ENCODE data around the gene DPY19L1.
"Not testable (repeated sequence)": the region's sequence is repeated elsewhere in the genome, so short reads cannot be mapped to it uniquely, and the experiment has no call there.

DPY19L1 gene

DNA sequence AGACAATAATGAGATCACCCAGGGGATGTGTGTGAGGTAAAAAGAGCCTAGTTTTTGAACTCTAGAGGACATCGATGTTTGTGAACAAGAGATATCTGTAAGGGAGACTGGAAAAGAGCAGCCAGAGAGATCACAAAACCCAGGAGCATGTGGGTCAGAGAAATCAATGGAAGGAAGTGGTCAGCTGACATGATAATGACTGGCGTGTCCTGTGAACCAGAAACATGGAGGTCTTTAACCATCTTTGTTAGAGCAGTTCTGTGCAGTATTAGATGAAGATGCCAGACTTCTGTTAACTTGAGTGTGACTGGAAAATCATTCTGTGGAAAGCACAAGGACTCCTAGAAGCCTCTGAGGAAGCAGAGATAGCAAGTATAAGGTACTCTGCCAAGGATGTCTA, 6.0 kb upstream of the DPY19L1 start:
- H3K27me3 Mint-ChIP-seq = peaks cover 14% of the 10 kb centered on the region
- H3K4me3 Mint-ChIP-seq; H3K36me3 Mint-ChIP-seq; H3K9me3 Mint-ChIP-seq; DNase-seq (ENCODE audit: low spot score in 2 of 2); H3K4me1 Mint-ChIP-seq; H3K27ac Mint-ChIP-seq; ATAC-seq (ENCODE audit: low read depth): not testable (repeated sequence)

DNA sequence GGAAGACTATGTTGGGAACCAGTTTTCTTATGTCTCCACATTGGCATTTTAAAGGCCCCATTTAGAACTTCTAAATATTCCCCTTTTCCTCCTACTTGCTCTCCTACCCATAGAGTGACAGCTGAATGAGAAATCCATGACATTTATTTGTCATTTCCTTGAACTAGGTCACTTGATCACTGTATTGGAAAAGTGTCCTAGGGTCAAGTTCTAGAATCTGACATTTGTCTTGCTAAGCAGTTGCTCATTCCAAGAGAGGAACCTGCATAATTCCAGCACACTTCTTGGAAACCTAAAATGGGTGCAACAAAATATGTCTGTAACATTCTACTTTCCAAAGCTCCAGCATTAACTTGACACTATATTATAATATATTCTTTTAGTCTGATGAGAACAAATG, 3.6 kb upstream of the DPY19L1 start:
- Mint-ChIP-seq H3K27ac (no peak overlapping the region), H3K36me3 (peaks cover 1% of the 10 kb centered on the region), H3K4me3 (no peak overlapping the region), H3K4me1 (peaks cover 8% of the 10 kb centered on the region), H3K9me3 (no peaks in the 10 kb centered on the region), H3K27me3 (peaks cover 7% of the 10 kb centered on the region)
- ATAC-seq (ENCODE audit: low read depth) (no peak), DNase-seq (ENCODE audit: low spot score in 2 of 2) (no peak)

DNA sequence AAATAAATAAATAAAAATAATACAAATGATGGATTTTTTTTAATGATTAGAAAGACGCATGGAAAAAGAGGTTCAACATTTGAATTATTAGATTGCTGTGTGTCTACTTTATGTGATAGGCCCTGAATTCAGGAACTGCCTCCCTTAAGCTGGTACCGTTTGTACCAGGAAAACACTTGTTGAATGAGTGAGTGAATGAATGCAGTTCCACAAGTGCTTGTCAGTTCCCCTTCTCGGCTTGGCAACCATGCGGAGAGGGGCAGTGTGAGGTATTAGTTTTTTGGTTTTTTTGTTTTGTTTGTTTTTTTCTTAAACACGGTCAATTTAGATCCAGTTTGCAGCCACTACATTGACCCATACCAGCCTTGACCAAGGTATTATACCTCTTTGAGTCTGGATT, 2.1 kb upstream of the DPY19L1 start:
- peaks cover 19% of the 10 kb centered on the region for H3K4me1 Mint-ChIP-seq
- no peak for DNase-seq (ENCODE audit: low spot score in 2 of 2)
- H3K27me3 Mint-ChIP-seq = peaks cover 7% of the 10 kb centered on the region
- no peak overlapping the region for H3K27ac Mint-ChIP-seq
- ATAC-seq (ENCODE audit: low read depth) = no peak
- peaks cover 1% of the 10 kb centered on the region for H3K36me3 Mint-ChIP-seq
- H3K9me3 Mint-ChIP-seq = no peaks in the 10 kb centered on the region
- no peak overlapping the region for H3K4me3 Mint-ChIP-seq

DNA sequence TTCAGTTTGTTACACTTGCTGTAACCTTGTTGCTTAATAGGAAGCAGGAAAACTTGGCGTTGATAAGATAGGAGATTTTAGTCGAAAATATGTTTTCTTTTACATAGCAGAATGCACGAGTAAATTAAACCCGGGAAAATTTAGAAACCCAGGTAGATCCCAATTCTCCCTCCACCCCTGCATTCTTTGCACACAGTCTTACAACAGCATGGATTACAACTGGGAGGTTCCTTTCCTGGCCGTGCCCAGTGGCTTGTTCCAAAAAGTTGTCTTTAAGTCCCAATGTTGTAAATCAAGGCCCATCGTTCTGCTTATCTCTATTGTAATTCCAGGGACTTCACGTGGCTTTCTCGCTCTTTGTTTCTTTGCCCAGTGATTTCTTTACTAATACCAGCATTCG, 1.1 kb upstream of the DPY19L1 start:
- ATAC-seq (ENCODE audit: low read depth) = no peak
- Mint-ChIP-seq H3K36me3 (peaks cover 1% of the 10 kb centered on the region), H3K9me3 (no peaks in the 10 kb centered on the region), H3K4me3 (peak overlapping the region; percentile 90), H3K27ac (peak overlapping the region; percentile 73), H3K27me3 (peaks cover 2% of the 10 kb centered on the region), H3K4me1 (peaks cover 19% of the 10 kb centered on the region)
- no peak for DNase-seq (ENCODE audit: low spot score in 2 of 2)

DNA sequence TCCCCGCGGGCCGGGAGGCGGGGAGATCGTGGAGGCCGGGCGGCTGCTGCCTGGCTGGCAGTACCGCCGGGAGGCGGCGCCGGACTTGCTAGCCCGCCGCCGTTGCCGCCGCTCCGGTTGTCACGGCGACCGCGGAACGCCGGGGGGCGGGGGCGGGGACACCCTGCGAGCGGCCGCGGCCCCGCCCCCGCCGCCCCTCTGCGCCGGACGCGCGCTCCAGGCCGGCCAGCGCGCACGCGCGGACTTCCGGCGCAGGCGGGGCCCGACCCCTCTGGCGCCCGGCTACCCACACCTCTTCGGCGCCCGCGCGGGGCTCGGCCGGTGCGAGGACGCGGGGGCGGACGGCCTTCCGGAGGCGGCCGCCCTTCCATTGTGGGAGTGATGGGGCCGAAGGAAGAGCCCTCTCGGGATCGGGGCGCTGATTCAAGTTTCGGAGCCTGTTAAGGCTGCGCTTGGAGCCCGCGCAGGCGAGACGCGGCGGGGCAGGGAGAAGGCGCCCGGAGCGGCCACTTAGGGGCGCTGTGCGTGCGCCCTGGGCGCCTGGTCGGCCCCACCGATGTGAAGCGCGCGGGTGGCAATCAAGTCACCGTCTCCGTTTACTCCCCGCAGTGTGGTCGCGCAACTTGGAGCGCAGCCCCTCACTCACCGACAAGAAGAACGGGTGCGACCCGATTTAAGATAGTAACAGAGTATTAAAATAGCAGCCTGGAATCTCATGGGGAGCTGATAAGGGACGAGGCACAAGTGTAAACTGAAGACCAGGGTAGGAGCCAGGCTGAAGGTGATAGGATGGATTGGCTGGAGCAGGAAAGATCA, 449 bp upstream of the DPY19L1 start:
- Mint-ChIP-seq H3K4me3 (peak overlapping the region; percentile 90), H3K36me3 (peaks cover 1% of the 10 kb centered on the region), H3K9me3 (no peaks in the 10 kb centered on the region), H3K27ac (peak overlapping the region; percentile 73), H3K27me3 (peaks cover 2% of the 10 kb centered on the region), H3K4me1 (peaks cover 24% of the 10 kb centered on the region)
- DNase-seq (ENCODE audit: low spot score in 2 of 2) (peak; percentile 91 to 93), ATAC-seq (ENCODE audit: low read depth) (peak; percentile 79)

DNA sequence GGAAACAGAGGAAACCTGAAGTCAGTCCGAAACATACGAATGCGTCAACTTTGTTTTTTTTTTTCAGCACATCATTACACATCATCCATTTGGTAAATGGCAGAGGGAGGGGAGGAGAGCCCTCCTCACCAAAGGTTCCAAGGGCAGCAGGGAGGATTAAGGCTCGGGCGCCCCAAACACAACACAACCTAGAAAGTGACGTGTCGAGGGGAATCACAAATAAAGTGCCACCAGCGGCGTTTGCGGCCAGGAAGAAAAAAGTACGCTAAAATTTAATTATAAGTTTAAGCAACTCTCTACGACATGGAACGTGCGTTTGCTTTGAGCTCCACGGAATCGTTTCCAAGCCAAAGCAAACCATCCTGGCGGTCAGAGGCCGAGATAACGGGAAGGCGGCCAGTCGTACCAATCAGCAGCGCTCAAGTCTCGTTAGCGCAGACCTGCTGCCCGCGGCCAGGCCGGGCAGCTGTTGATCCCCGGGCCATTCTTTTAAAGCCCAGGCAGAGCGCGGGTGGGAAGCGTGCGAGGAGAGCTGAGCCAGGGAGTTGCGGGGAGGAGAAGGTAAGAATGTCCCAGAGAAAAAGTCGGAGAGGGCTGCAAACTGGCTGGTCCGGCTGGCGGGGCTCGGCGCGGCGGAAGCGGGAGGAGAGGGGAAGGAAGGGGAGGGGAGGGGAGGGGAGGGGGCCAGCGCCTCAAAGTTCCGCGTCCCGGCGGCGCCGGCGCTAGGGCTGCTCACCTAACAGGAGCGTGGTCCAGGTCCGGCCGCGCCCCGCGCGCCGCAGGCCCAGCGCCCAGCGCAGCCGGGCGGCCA, 719 bp downstream of the DPY19L1 start:
- DNase-seq (ENCODE audit: low spot score in 2 of 2) = peak; percentile 17 to 25
- Mint-ChIP-seq H3K4me3 (peak overlapping the region; percentile 98), H3K27me3 (no peaks in the 10 kb centered on the region), H3K36me3 (peaks cover 1% of the 10 kb centered on the region), H3K9me3 (no peaks in the 10 kb centered on the region), H3K27ac (peak overlapping the region; percentile 89), H3K4me1 (peaks cover 27% of the 10 kb centered on the region)
- ATAC-seq (ENCODE audit: low read depth) = peak; percentile 0

DNA sequence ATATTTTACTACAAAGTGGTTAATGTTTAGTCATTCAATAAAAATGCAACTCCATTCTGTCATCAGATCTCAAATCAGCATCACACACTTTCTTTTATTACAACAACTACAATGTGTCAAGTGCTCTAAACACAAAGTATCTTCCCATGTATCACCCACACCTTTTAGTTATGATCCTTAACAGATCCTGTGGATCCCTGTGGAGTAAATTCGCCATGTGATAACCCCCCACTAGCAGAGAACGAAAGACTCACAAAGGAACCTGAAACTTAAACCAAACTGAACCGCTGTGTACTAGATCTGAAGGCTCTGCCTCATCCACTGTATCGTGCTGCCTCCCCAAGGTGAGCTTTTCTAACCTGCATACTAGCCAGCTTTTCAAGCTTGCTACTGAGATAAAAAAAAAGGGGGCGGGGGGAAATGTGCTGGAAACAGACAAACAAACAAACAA, 1.7 kb downstream of the DPY19L1 start:
- Mint-ChIP-seq H3K27me3 (no peaks in the 10 kb centered on the region), H3K9me3 (no peaks in the 10 kb centered on the region), H3K4me3 (peak overlapping the region; percentile 98), H3K27ac (peak overlapping the region; percentile 89), H3K36me3 (peaks cover 1% of the 10 kb centered on the region), H3K4me1 (peaks cover 27% of the 10 kb centered on the region)
- DNase-seq (ENCODE audit: low spot score in 2 of 2) (no peak), ATAC-seq (ENCODE audit: low read depth) (no peak)

DNA sequence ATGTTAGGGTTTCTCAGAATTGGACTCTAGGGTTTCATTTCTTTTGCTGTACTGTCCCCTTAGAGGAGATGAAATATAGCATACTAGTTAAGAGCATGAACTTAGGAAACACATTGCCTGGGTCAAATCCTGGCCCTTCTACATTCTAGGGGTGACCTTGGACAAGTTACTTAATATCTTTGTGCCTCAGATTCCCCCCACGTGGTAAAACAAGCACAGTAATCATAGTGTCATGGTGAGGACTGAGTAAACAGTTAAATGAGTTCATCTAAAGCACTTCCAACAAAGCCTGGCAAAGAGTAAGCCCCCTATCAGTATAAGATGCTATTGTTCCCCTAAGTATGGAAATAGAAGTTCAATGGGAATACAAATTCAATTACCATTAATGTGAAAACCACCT, 5.1 kb downstream of the DPY19L1 start:
- Mint-ChIP-seq H3K9me3 (no peaks in the 10 kb centered on the region), H3K27ac (no peak overlapping the region), H3K36me3 (peaks cover 1% of the 10 kb centered on the region), H3K4me1 (peaks cover 28% of the 10 kb centered on the region), H3K4me3 (no peak overlapping the region), H3K27me3 (no peaks in the 10 kb centered on the region)
- no peak for DNase-seq (ENCODE audit: low spot score in 2 of 2)
- no peak for ATAC-seq (ENCODE audit: low read depth)

DNA sequence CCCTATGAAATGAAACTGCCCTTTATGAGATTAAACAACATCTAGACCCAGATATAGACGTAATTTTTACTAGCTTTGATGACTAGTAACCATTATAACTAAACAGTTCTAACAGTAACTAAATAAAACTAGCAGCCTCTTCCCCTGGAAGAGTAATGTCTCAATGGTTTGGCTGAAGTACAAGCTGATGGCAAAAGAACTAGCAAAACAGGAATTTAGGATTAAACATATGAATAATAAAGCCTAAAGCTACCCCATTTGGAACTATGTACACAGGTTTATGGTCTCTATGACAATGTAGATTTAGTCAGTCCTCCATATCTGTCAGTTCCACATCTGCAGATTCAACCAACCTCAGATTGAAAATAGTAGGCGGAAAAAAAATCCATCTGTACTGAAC, 6.4 kb downstream of the DPY19L1 start:
- peaks cover 24% of the 10 kb centered on the region for H3K4me1 Mint-ChIP-seq
- H3K27ac Mint-ChIP-seq = no peak overlapping the region
- H3K9me3 Mint-ChIP-seq = no peaks in the 10 kb centered on the region
- no peak for DNase-seq (ENCODE audit: low spot score in 2 of 2)
- no peaks in the 10 kb centered on the region for H3K36me3 Mint-ChIP-seq
- H3K27me3 Mint-ChIP-seq = no peaks in the 10 kb centered on the region
- no peak overlapping the region for H3K4me3 Mint-ChIP-seq
- ATAC-seq (ENCODE audit: low read depth) = no peak

DNA sequence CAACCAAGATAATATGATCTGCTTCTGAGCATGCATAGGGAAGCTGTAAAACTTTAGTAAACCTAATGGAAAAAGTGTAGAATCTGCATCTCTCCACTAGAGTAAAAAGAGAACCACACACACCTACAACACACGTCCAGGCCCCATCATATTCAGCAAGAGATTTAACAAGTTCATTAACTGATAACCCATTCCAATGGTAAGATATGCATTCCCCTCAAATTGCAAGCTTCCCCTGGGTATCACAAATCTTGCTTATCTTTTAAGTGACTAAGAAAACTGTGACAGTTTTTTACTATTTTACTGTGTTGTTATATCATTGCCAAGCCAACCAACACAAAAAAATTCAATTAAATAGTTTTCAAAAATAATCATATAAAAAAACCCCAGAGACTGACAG, 8.0 kb downstream of the DPY19L1 start:
- Mint-ChIP-seq H3K4me1 (peaks cover 14% of the 10 kb centered on the region), H3K27me3 (no peaks in the 10 kb centered on the region), H3K36me3 (no peaks in the 10 kb centered on the region), H3K4me3 (no peak overlapping the region), H3K9me3 (no peaks in the 10 kb centered on the region), H3K27ac (no peak overlapping the region)
- ATAC-seq (ENCODE audit: low read depth) (no peak), DNase-seq (ENCODE audit: low spot score in 2 of 2) (no peak)

DNA sequence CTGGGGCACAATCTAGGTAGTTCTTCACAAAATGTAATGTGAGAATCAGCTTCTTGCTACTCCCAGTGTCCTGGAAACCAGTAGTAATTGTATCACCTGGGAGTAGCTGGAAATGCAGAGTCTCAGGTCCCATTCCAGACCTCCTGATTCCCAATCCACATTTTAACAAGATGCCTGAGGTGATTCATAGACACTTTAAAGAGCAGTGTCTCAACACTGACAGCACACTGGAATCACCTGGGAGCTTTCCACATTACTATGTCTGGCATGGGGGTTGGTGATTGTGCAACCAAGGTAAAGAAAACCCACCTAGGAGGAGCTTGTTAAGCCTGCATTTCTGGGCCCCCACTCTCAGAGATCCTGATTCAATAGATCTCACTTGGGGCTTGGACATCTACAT, 11.1 kb downstream of the DPY19L1 start:
- Mint-ChIP-seq H3K4me3 (no peak overlapping the region), H3K27me3 (no peaks in the 10 kb centered on the region), H3K4me1 (peaks cover 5% of the 10 kb centered on the region), H3K27ac (no peak overlapping the region), H3K9me3 (no peaks in the 10 kb centered on the region), H3K36me3 (no peaks in the 10 kb centered on the region)
- no peak for DNase-seq (ENCODE audit: low spot score in 2 of 2)
- ATAC-seq (ENCODE audit: low read depth) = no peak

DNA sequence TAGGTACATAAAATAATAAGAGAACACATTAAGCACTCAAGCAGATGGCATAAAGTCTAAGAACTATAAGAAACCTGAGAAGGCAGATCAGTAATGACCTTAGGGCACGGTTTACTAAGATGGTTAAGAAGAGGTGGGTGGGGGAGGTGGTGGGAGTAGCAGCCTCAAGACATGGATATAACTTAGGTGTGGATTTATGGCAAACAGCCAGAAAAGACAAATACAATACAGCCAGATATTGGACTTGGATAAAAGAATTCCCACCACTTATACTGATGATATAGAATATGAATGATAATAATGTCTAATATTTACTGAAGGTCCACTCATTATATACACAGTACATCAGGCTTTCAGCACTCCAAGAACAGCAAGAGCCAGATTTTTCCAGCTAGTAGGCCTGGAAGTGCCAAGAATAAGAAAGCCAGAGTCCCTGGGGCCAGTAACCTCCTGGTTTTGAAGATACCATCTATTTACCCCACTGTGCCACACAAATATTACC, 11.9 kb downstream of the DPY19L1 start:
- ATAC-seq (ENCODE audit: low read depth) = no peak
- H3K4me3 Mint-ChIP-seq = no peak overlapping the region
- DNase-seq (ENCODE audit: low spot score in 2 of 2) = no peak
- no peaks in the 10 kb centered on the region for H3K27me3 Mint-ChIP-seq
- no peaks in the 10 kb centered on the region for H3K36me3 Mint-ChIP-seq
- H3K9me3 Mint-ChIP-seq = no peaks in the 10 kb centered on the region
- peaks cover 5% of the 10 kb centered on the region for H3K4me1 Mint-ChIP-seq
- H3K27ac Mint-ChIP-seq = no peak overlapping the region

DNA sequence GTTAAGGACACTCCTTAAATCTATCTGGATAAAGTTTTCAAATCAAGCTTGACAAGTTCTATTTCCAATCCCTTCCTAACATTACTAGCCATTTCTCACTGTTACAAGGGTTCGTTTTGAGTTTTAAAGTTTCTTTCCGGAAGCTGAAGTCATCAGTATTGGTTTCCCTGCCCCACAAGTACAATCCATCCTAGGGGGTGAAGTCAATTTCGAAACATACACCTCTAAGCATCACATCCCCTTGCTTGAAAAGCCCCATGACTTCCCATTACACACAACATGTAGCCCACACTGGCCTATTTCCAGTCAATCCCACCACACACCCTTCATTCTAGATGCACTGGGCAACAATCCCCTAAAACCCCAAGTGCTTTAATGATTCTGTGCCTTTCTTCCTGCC, 13.0 kb downstream of the DPY19L1 start:
- no peak for ATAC-seq (ENCODE audit: low read depth)
- no peak for DNase-seq (ENCODE audit: low spot score in 2 of 2)
- H3K4me3 Mint-ChIP-seq = no peak overlapping the region
- H3K27ac Mint-ChIP-seq = no peak overlapping the region
- peaks cover 3% of the 10 kb centered on the region for H3K4me1 Mint-ChIP-seq
- no peaks in the 10 kb centered on the region for H3K36me3 Mint-ChIP-seq
- no peaks in the 10 kb centered on the region for H3K27me3 Mint-ChIP-seq
- no peaks in the 10 kb centered on the region for H3K9me3 Mint-ChIP-seq

DNA sequence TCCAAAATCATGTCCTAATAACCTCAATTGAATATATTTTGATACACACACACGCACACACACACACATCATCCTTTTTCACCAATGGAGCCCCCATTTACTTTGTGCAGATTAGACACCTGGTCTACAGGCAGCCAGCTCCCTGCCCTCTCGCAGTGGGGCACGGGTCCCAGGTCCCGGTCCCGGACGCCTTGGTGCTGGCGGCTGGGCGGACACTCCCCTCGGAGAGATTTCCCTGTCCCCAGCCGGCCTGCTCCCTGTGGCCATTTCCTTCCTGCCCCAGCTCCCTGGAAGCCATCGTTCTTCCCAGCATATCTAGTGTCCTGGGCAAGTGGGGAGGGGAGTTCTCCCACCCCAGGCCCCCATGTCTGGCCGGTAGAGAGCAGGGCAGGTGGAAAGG, 14.6 kb downstream of the DPY19L1 start:
- Mint-ChIP-seq H3K9me3 (no peaks in the 10 kb centered on the region), H3K36me3 (no peaks in the 10 kb centered on the region), H3K27me3 (no peaks in the 10 kb centered on the region), H3K4me1 (peaks cover 3% of the 10 kb centered on the region), H3K4me3 (no peak overlapping the region), H3K27ac (no peak overlapping the region)
- no peak for ATAC-seq (ENCODE audit: low read depth)
- no peak for DNase-seq (ENCODE audit: low spot score in 2 of 2)
